ENCODE data around the gene IZUMO2.

IZUMO2 gene

GRCh38 chr19:50162988-50163387 lies at the start of gene IZUMO2:
TSS of gene IZUMO2 (minus strand) at chr19:50163281. CDS start at chr19:50163194, 87 bp downstream.
- DNase-seq, result no peak

GRCh38 chr19:50210425-50210824 lies 47.3 kb upstream of the IZUMO2 start:
- DNase-seq, result no peak

DNA sequence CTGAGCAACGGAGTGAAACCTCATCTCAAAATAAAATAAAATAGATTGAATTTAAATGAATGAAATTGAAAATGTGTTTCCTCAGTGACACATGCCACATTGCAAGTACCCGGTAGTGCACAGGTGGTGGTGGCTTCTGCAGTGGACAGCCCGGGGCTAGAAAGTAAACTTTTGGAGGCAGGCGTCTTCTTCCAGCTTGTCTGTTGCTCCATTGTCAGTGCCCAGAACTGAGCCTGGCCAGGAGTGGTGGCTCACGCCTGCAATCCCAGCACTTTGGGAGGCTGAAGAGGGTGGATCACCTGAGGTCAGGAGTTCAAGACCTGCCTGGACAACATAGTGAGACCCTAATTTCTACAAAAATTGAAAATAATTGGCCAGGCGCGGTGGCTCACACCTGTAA lies 46.0 kb upstream of the IZUMO2 start:
- no peak for DNase-seq

DNA sequence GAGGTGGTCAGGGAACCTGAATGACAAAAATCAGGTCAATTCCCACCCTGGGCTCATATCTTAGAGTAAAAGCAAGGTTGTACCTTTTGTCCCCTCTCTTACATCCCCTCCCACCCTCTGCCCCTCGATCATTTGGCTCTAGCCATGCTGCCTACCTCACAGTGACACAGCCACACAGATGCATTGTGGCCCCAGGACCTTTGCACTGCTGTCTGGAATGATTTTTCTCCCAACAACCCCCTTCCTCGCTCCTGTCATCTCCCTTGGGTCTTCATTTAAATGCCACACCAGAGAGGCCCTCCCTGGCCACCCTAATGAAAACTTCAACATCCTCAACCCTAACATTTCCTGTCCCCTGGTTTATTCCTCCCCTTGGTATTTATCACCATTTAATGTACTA lies 44.6 kb upstream of the IZUMO2 start:
- no peak for DNase-seq

- no peak for DNase-seq
Measured at GRCh38 chr19:50206191-50206590, 43.1 kb upstream of the IZUMO2 start.

DNA sequence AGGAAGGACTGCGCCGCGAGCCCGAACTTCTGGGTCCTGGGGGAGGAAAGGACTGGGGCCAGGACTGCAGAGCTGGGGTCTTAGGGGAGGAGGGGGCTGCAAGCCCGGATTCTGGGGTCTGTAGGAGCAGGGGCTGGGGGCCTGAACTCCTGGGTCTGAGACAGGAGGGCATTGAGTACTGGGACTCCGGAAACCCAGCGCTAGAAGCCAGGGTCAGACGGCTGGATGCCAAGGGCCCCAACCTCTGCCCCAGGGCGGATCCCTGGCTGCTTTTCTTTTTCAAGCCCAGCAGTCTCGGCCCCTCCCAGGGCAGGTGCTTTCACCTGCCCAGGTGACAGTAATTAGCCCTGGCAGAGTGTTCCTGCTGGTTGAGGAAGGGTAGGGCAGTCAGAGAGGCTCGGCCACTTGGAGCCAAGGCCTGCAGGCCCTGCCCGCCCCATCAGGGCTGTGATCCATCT lies 42.6 kb upstream of the IZUMO2 start:
- no peak for DNase-seq

DNA sequence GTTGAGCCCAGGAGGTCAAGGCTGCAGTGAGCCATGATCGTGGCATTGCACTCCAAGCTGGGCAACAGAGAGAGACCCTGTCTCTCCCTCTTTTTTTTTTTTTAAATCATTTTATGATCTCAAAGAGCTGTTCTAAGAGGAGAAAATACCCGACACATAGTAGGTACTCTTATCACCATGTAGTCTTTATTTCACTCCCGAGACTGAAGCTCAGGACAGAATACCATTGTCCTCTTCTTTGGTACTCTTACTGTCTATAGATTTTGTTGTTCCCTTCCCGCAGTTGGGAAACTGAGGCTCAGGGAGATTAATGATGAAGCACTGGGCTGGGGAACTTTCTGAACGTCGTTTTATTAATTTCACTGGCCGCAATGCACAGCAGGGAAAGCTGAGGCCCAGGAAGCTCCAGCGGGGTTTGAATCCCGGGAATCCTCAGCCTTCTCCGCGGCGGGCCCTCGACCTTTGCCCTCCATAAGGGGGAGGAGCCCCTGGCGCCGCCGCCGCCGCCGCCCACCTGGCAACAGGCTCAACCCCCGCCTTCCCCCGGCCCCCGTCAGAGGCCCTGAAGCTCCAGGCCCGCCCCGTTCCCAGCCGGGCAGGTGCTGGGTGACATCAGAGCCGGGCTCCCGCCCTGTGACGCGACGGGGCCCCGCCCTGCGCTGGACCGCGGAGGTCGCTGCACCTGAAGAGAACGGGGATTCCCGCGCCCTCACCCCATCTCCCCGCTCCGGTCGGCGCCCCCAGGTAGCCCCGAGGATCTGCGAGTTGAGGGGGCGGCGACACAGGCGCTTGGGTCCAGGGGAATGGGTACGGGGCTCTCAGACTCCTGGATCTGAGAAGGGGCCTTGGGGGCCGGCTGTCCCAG lies 42.0 kb upstream of the IZUMO2 start:
- no peak for DNase-seq

GRCh38 chr19:50204081-50204428 lies 41.0 kb upstream of the IZUMO2 start:
- no peak for DNase-seq

DNA sequence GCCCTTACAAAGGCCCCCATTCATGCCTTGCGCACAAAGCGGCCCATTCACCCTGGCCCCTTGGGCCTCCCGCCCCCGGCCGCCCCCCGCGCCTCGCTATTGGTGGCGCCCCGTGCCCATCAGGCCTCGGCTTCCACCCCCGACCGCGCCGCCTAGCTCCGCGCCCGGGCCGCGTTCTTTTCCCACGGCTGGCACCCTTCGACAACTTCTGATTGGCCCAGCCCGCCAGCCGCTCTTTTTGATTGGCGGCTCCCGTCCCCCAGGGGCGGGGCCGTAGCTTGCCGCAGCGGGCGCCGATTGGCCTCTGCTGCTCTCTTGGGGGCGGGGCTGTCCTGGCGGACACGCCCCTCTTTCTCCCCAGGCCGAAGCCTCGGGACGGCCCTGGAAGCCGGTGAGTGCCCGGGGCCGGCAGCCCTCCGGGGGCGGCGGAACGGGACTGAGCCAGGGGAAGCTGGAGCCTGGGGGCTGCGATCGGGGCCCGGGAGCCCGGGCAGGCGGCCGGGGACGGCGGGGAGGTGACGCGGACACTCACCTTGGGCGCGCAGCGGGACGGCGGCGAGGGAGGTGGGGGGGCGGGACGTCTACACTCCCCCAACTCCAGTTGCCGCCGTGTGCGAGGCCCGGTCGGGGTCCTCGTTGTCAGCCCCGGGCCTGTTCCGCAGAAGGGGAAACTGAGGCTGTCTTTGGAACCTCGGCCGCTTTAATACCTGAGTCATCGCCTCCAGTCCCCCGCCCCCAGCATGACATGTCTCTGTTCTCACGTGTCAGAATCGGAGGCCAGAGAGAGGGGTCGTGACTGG lies 40.4 kb upstream of the IZUMO2 start, which contains the start of gene MYH14:
TSS of gene MYH14 (plus strand) at position 342 of the 800 bp plus-strand sequence. CDS start 6,744 bp downstream, outside the sequence.
- DNase-seq, result peak; percentile 56

- DNase-seq, result no peak
Measured at GRCh38 chr19:50202962-50203280, 39.8 kb upstream of the IZUMO2 start.

DNA sequence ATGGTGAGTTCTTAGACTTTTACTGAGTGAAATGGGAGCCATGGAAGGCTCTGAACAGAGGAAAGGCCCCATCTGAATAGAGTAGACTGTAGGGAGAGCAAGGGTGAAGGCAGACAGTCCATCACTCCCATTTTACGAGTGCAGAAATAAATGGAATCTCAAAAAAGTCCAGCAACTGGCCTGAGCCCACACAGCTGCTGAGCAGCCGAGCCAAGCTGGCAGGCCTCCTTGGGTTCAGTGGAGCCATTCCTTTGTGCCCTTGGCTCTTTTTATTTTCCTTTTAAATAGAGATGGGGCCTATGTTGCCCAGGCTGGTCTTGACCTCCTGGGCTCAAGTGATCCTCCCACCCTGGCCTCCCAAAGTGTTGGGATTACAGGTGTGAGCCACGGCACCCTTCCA lies 39.3 kb upstream of the IZUMO2 start:
- DNase-seq, result no peak

DNA sequence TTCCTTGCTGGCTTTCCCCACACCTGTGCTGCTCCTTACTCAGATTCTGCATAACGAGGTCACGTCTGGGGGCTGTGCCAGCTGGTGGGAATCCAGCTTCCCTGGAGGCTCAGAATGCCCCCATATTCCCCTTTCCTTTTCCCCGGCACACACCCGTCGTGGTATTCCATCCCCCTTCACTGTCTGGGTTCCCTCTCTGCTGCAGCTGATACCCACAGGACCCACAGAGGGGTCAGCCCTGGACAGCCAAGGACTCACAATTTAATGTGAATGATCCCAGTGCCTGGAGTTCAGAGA lies 36.1 kb upstream of the IZUMO2 start:
- no peak for DNase-seq

DNA sequence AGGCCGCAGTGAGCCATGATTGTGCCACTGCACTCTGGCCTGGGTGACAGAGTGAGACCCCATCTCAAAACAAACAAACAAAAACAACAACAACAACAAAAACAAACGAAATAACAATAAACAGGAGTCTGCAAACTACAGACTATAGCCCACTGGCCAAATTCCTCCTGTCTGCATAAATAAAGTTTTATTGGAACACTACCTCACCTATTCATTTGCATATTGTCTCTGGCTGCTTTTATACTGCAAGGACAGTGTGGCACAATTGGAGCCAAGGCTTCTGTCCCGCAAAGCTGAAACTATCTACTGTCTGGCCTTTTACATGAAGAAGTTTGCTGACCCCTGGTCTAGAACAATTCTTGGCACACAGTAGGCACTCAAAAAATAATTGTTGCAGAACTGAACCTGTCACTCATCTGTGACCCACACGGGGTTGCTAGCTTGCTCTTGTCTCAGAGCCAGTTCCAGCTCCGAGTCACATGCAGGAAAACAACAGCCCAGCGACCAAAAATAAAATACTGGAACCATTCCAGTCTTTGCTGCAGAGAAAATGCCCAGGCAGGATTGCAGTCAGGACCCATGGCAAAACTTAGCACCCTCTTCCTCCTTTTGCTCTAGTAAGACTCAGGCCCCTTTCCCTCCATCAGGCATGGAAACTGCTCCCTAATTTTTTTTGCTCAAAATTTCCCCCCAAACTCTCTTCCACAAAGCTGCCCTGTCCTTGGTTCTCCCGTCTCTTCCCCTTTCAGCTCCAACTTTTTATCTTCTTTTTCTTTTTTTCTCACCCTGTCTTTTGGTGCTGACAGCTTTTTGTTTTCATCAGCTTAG lies 35.6 kb upstream of the IZUMO2 start:
- no peak for DNase-seq

DNA sequence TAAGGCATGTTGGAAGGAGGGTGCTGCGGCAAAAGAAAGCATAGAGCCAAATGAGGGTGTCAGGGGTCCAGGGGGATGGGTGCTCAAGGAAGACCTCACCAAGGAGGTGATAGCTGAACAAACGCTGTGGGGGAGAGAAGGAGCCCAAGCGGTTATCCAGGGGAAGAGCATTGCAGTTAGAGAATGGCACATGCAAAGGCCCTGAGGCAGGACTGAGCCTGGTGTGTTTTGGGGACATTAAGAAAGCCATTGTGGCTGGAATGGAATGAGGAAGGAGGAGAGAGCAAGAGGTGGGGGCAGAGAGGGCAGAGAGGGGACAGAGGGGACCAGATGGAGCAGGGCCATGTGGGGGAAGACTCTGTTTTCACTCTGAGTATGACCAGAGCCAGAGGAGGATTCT lies 34.3 kb upstream of the IZUMO2 start:
- no peak for DNase-seq

DNA sequence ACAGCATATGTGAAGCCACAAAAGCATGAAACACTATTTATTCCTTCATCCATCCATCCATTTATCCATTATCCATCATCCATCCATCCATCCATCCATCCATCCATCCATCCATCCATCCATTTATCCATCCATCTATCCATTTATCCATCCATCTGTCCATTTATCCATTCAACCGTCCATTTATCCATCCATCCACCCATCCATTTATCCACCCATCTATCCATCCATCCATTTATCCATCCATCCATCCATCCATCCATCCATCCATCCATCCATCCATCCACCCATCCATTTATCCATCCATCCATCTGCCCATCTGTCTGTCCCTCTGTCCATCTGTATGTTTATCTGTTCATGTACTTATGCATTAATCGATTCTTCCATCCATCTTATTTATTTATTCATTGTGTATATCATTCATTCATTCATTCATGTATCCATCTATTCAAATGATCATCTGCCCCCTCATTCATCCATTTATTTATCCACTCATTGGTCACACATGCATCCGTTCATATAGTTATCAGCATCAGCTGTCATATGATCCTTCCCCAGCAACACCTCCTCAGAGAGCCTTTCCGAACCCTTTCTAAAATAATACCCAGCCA lies 33.3 kb upstream of the IZUMO2 start:
- DNase-seq, result no peak

DNA sequence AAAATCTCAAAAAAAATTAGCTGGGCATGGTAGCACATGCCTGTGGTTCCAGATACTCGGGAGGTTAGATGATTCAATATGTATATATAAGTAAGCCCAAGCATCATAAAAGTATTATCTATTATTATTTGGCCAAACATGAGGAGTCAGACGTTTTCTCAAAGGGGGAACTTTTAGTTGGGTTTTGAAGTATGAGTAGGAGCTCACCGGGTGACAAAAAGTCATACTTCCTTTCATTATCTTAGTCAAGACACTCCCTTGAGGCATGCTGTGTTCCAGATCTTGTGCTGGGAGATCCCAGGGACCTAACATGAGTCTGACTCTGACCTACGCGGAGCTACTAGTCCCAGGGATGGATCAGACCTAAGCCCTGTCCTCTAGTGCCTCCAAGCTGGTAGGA lies 32.1 kb upstream of the IZUMO2 start:
- DNase-seq, result no peak

DNA sequence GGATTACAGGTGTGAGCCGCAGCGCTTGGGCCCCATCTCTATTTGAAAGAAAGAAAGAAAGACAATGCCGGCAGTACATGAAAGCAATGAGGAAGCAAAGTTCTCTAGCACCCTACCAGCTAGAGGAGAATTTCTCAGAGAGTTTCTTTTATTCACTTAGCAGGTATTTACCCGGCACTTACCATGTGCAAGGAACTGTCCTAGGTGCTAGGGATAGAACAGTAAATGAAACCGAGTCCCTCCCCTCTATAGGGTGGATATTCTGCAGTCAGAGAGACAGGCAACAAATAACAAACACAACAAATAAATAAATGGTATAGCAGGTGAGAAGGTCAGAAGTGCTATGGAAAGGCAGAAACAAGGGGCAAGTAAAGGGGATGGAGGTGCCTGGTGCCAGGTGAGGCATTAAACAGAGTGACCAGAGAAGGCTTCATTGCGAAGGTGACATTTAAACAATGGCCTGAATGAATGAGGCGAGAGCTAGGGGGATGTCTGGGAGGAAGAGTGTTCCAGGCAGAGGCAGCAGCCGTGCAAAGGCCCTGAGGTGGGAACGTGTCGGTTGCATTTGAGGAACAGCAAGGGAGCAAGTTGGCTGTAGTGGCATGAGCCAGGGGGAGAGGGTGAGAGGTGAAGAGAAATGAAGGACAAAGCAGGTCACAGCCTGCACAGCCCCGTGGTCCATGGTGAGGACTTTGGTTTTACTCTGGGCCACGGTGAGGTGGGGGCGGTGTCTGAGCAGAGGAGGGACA lies 29.6 kb upstream of the IZUMO2 start:
- no peak for DNase-seq

DNA sequence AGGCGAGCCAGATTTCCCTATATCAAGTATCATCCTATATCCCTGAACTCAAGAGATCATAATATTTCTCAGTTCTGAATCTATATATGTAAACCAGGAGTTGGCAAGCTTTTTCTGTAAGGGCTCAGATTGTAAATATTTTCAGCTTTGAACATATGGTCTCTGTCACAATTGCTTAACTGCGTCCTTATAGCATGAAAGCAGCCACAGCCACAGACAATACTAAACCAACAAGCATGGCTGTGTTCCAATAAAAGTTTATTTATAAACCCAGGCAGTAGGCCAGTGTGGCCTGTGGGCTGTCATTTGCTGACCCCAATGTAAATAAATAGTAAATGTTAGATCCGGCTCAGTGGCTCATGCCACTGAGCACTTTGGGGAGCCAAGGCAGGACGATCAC lies 28.1 kb upstream of the IZUMO2 start:
- no peak for DNase-seq

GRCh38 chr19:50190439-50190891 lies 27.4 kb upstream of the IZUMO2 start:
- DNase-seq, result no peak

DNA sequence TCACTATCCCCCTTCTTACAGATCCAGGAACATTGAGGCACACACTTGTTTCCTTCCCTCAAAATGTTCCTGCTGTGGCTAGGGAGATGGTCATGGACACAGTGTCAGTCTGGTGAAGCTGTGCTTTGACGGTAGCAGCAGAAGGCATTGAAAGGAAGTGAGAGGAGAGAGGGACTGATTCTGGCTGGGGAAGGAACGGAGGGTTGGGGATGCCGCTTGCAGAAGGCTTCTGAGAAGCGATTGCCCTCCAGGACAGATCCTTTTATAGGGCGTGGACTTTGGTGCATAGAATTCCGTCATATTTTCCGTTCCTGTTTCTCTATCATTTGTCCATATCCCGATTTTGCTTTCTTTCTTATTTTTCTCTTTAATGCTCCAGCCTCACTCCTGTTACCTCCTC lies 26.2 kb upstream of the IZUMO2 start:
- DNase-seq, result no peak

- no peak for DNase-seq
Measured at GRCh38 chr19:50187937-50188336, 24.9 kb upstream of the IZUMO2 start.

GRCh38 chr19:50184196-50184595 lies 21.1 kb upstream of the IZUMO2 start:
- DNase-seq, result no peak

Data from hematopoietic multipotent progenitor cell treated with erythropoietin and hydrocortisone succinate and interleukin-3 and kit ligand, for 4 days (in vitro differentiated cells).